ENCODE measurements around the gene PHF2. TPM values are rescaled to one million over a fixed set of nuclear protein-coding genes. Genes with fewer than 3 reads are reported as not detected.

The PHF2 gene
- total and polyA plus RNA-seq, 2 of the 4 experiments (the other 2 are of a cell fraction) = 5.9 to 9.5 TPM

DNA sequence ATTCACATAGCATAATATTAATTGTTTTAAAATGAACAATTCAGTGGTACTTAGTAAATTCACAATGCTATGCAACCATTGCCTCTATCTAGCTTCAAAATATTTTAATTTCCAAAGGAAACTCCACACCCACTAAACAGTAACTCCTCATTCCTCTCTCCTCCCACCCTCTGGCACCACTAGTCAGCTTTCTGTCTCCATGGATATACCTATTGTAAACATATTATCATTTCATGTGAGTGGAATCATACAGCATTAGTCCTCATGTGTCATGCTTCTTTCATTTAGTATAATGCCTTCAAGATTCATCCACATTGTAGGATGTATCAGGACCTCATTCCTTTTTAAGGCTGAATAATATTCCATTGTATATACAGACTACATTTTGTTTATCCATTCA is 48.6 kb downstream of the PHF2 start:
- Histone ChIP-seq H2BK5ac (ENCODE audit: low read depth, low read length, poor library complexity, severe bottlenecking) (no peak overlapping the region), H2AK9ac (replicated peaks; ENCODE audit: low read depth, low read length, poor library complexity) (no peak overlapping the region), H3K79me1 (ENCODE audit: low read depth in 1 of 2, low read length in 2 of 2) (peaks cover 35 to 58% of the 10 kb centered on the region in 2 experiments), H3K4ac (ENCODE audit: low read depth, low read length) (no peak overlapping the region), H3K4me2 (ENCODE audit: low read depth, low read length) (no peak overlapping the region), H3K9me1 (ENCODE audit: insufficient read depth, low read length) (no peaks in the 10 kb centered on the region; the same call in 1 of the 2 replicates), H4K5ac (ENCODE audit: low read depth, low read length) (no peak overlapping the region), H3K9me3 (ENCODE audit: control insufficient read depth, insufficient read depth, low read length) (peaks cover 3% of the 10 kb centered on the region; the same call in 1 of the 2 replicates), H2BK20ac (ENCODE audit: low read depth, low read length) (no peak overlapping the region), H3K27ac (ENCODE audit: insufficient read depth, low read length) (no peak overlapping the region), H4K91ac (ENCODE audit: insufficient read depth, low read depth, low read length) (no peak overlapping the region), H2AFZ (replicated peaks; ENCODE audit: low read length, poor library complexity) (no peak overlapping the region), H3K9ac (ENCODE audit: low read depth, low read length) (no peak overlapping the region), H3K36me3 (ENCODE audit: control insufficient read depth, insufficient read depth, low read length) (no peaks in the 10 kb centered on the region), H2BK120ac (ENCODE audit: low read depth, low read length) (no peak overlapping the region), H2BK15ac (ENCODE audit: low read depth, low read length) (no peak overlapping the region), H3K4me3 (ENCODE audit: insufficient read depth, low read depth, low read length) (no peak overlapping the region), H3K27me3 (ENCODE audit: control insufficient read depth, insufficient read depth, low read length) (no peaks in the 10 kb centered on the region), H3K23ac (ENCODE audit: low read depth, low read length) (no peak overlapping the region), H3K4me1 (ENCODE audit: control insufficient read depth, insufficient read depth, low read length) (no peaks in the 10 kb centered on the region), H3K56ac (ENCODE audit: extremely low read depth, insufficient read depth, low read length) (no peak overlapping the region), H3K18ac (ENCODE audit: low read depth, low read length) (no peak overlapping the region), H4K20me1 (ENCODE audit: insufficient read depth, low read length) (peaks cover 41% of the 10 kb centered on the region), H3K14ac (replicated peaks; ENCODE audit: low read depth, low read length) (no peak overlapping the region), H2AK5ac (ENCODE audit: low read depth, low read length) (no peak overlapping the region), H4K8ac (ENCODE audit: low read depth in 2 of 2, low read length in 2 of 2) (no peak overlapping the region)
- TF ChIP-seq MAZ (IDR thresholded peaks at IDR 0.05; ENCODE audit: borderline replicate concordance, low read depth, low read length) (no peak), SMC3 (IDR thresholded peaks at IDR 0.05; ENCODE audit: low read depth, low read length) (no peak), NFE2L2 (IDR thresholded peaks at IDR 0.05; ENCODE audit: low read depth, low read length) (no peak), BHLHE40 (IDR thresholded peaks at IDR 0.05; ENCODE audit: low read depth, low read length) (no peak), CEBPB (IDR thresholded peaks at IDR 0.05; ENCODE audit: low read depth, low read length) (no peak), CHD1 (IDR thresholded peaks at IDR 0.05; ENCODE audit: low read depth, low read length) (no peak)
- in situ Hi-C loops (cut with MboI; ENCODE audit: low sequenced_read_pairs) (no loop called here), dilution Hi-C loops (cut with HindIII; ENCODE audit: low sequenced_read_pairs, unreplicated experiment) (no loop called here), intact Hi-C loops (cut with micrococcal nuclease) (no loop called here)
- ATAC-seq (ENCODE audit: low read depth) (no peak), DNase-seq (peak; percentile 11)
- no TSS peak for BruUV-seq (replicated peaks)
- CTCF ChIA-PET = no interaction called here
- POLR2A ChIA-PET (ENCODE audit: unreplicated experiment) = no interaction called here
